GM12875 (cell line): Measurements from ENCODE around the gene LARGE1.

ENCODE experiments used
- H3K4me3 ChIP-seq: one replicate; pipeline ENCODE4 v1.5.1; 2011; ENCODE audit warnings: low read depth, low read length, control low read depth
- TF ChIP-seq, protein P1 (sequence below): IDR thresholded peaks from 2 replicates; pipeline ENCODE4 v1.5.1; 2011; ENCODE audit warnings: low read depth, mild to moderate bottlenecking, control low read depth, inconsistent platforms, low read length, moderate library complexity, borderline replicate concordance; ENCODE audit not compliant: insufficient read depth

LARGE1 gene

DNA sequence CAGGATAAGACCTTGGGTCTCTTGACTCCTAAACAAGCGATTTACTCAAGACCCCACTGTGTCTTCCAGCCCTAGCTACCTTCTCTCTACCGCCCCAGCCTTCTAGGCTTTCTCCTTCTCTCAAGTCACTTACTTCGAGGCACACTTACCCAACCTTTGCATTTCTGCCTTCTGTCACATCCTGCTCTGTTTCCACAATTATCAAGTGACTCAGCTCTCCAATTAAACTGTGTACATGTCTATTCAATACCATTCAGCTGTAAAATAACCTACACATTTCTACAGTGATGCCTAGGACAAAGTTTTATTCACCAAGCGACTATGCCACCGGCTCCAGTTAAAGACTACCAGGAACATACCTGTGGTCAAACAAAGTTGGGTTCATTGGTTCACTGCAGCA, 69.0 kb downstream of the LARGE1 start:
- no peak overlapping the region for H3K4me3 ChIP-seq
- TF ChIP-seq, protein P1, sequence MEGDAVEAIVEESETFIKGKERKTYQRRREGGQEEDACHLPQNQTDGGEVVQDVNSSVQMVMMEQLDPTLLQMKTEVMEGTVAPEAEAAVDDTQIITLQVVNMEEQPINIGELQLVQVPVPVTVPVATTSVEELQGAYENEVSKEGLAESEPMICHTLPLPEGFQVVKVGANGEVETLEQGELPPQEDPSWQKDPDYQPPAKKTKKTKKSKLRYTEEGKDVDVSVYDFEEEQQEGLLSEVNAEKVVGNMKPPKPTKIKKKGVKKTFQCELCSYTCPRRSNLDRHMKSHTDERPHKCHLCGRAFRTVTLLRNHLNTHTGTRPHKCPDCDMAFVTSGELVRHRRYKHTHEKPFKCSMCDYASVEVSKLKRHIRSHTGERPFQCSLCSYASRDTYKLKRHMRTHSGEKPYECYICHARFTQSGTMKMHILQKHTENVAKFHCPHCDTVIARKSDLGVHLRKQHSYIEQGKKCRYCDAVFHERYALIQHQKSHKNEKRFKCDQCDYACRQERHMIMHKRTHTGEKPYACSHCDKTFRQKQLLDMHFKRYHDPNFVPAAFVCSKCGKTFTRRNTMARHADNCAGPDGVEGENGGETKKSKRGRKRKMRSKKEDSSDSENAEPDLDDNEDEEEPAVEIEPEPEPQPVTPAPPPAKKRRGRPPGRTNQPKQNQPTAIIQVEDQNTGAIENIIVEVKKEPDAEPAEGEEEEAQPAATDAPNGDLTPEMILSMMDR: no peak

- no peak overlapping the region for H3K4me3 ChIP-seq
- TF ChIP-seq, protein P1: no peak
Observed at GRCh38 chr22:33850724-33851123, 69.6 kb downstream of the LARGE1 start.

DNA sequence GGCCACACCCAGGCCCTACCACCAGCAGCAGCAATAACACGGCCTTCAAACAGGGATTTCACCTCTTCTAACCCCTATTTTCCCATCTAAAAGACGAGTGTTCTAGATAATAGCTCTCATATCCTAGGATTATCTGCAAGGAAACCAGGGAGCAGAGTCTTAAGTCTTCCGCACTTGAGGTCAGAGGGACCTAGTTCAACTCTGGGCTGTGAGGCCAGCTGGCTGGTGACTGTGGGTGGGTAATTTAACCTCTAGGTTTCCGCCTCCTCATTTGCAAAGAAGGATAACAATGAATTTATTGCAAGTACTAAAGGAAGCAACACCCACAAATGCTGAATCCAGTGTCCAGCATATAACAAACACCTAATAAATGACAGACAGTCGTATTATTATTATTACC, 70.1 kb downstream of the LARGE1 start:
- H3K4me3 ChIP-seq: no peak overlapping the region
- TF ChIP-seq, protein P1: no peak

- H3K4me3 ChIP-seq: no peak overlapping the region
- TF ChIP-seq, protein P1: no peak
Observed at GRCh38 chr22:33848251-33848650, 72.0 kb downstream of the LARGE1 start.

DNA sequence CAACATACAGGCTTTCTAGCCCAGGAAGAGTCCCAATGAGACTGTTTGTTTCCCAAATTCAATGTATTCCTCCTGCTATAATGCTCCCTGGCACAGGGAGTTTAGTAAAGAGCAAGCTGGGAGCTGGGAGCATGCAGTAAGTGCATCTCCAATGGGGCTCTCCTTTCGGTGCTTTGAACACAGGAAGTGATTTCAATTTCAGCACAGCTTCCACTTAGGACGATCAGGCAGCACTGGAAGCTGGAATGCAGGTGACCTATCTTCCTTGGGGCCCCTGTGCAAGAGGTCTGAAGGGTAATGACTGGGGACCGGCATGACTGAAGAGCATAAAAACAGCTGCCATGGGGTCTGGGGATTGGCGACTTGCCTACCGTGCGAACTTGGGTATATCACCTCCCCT, 76.0 kb downstream of the LARGE1 start:
- TF ChIP-seq, protein P1: no peak

DNA sequence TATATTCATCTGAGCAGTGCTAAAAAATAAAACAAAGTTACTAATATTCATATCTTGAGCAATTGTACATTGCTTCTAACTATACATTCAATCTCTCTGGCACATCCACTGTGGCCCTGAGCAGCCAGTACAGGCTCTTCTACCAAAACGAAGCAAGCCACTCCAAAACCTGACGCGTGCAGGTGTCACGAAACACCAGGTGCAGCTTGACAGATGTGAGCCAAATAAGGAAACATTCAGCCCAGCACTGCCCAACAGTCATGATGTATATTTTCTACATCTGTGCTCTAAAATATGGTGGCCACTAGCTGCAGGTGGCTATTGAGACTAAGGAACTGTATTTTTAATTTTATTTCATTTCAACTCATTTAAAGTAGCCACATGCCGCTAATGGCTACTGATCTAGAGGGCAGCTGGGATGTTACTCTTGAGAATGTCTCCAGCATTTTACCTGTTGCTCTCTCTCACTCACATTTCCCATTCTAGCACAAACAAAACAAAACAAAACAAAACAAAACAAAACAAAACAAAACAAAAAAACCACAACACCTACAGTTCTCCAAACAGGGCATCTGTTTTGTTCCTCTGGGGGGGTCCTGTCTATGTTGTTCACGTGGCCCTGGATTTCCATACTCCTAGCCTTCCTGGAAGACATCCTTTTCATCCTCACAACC, 77.7 kb downstream of the LARGE1 start:
- H3K4me3 ChIP-seq: no peak overlapping the region
- TF ChIP-seq, protein P1: no peak

More for the DNA sequence above, 76.0 kb downstream of the LARGE1 start:
- H3K4me3 ChIP-seq: no peak overlapping the region

DNA sequence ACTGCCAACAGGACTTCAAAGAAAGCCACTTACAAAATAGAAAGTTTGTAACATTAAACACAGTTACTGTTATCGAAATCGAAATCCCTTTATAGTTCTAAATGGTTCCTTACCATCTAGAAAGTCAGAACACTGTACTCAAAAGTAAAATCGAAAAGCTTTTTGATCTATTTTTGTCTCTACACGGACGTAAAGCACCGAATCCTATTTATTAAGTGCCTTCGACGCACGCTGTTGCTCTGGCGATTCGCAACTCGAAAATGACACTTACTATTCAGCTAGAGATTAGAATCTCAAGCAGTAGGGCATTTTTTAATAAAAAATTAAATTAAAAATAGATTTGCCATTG, 78.3 kb downstream of the LARGE1 start:
- H3K4me3 ChIP-seq: no peak overlapping the region
- TF ChIP-seq, protein P1: no peak
